GM12878 (cell line): Measurements from ENCODE around the gene C3orf49. TPM values are rescaled to one million over a fixed set of nuclear protein-coding genes. Genes with fewer than 3 reads are reported as not detected.

Experiments
- ATAC-seq: fragments of 200-7000 bp; cut with Tn5 transposase; 3 replicates; pipeline ENCODE4 v1.9.1; 2020; ENCODE audit warnings: mild to moderate bottlenecking, moderate library complexity
- BruUV-seq: library from RNA; stranded (reverse); fragments of 400-500 nt; replicated peaks from 2 replicates; lab custom pipeline; 2021; lab: Mats Ljungman, UMichigan
- CTCF ChIA-PET: fragments of 300-600 bp; sonication (Branson Sonifier 250); formaldehyde crosslinking; extraction: SDS; loops from one replicate; lab custom pipeline; 2021; ENCODE audit warnings: inconsistent platforms; lab: Yijun Ruan, JAX
- POLR2A ChIA-PET: fragments of 350-600 bp; formaldehyde crosslinking; extraction: SDS; loops from one replicate; lab custom pipeline; 2021; ENCODE audit warnings: inconsistent platforms; lab: Charles Lee
- RAD21 ChIA-PET: fragments of 300-600 bp; sonication (Branson Sonifier 250); formaldehyde crosslinking; loops from one replicate; lab custom pipeline; 2023; ENCODE audit warnings: antibody characterized with exemption; ENCODE audit not compliant: unreplicated experiment; lab: Charles Lee
- SMC1A ChIA-PET: fragments of 300-600 bp; sonication (Branson Sonifier 250); formaldehyde crosslinking; loops from one replicate; lab custom pipeline; 2023; ENCODE audit not compliant: unreplicated experiment, uncharacterized antibody; lab: Charles Lee
- DNase-seq: peaks from one replicate; pipeline ENCODE4 v3.0.0-alpha.2; 2011; ENCODE audit warnings: low read depth, low spot score
- FAIRE-seq: peaks from 3 replicates; lab custom pipeline; 2011; peaks lifted over from hg19 to GRCh38; lab: Jason Lieb, UNC
- H2AFZ ChIP-seq: 2 replicates; pipeline ENCODE4 v1.6.0; 2011; ENCODE audit warnings: low read depth, low read length, control low read depth; ENCODE audit not compliant: control insufficient read depth
- H3K27ac ChIP-seq: 2 replicates; pipeline ENCODE4 v1.5.1; 2011; ENCODE audit warnings: control low read depth; ENCODE audit not compliant: control insufficient read depth, insufficient read depth
- H3K27me3 ChIP-seq, 2 experiments: replicated peaks in 1 of 2; 2 replicates each; pipeline versions ENCODE4 v1.6.0 to v1.6.1; 2011; ENCODE audit warnings: low read length in 1 of 2; ENCODE audit not compliant: control insufficient read depth in 2 of 2, insufficient read depth in 2 of 2
- H3K36me3 ChIP-seq, 2 experiments: 2 replicates each; pipeline ENCODE4 v1.5.1; 2011; ENCODE audit warnings: low read length in 1 of 2; ENCODE audit not compliant: control insufficient read depth in 2 of 2, insufficient read depth in 2 of 2
- H3K4me1 ChIP-seq: 2 replicates; pipeline ENCODE4 v1.6.1; 2011; ENCODE audit warnings: mild to moderate bottlenecking, low read length, moderate library complexity, mixed read lengths; ENCODE audit not compliant: control insufficient read depth, insufficient read depth
- H3K4me2 ChIP-seq: 2 replicates; pipeline ENCODE4 v1.6.0; 2011; ENCODE audit warnings: control low read depth; ENCODE audit not compliant: control insufficient read depth, insufficient read depth
- H3K4me3 ChIP-seq: fragments of 200-600 bp; sonication (generic); 2 replicates; pipeline ENCODE4 v1.5.1; 2016
- H3K79me2 ChIP-seq: 2 replicates; pipeline ENCODE4 v1.6.0; 2011; ENCODE audit warnings: low read length; ENCODE audit not compliant: control insufficient read depth, insufficient read depth
- H3K9ac ChIP-seq: 2 replicates; pipeline ENCODE4 v1.8.0; 2011; ENCODE audit warnings: low read length, control low read depth, mixed read lengths; ENCODE audit not compliant: control insufficient read depth, insufficient read depth
- H3K9me3 ChIP-seq: replicated peaks from 3 replicates; pipeline ENCODE4 v1.5.1; 2011; ENCODE audit warnings: mild to moderate bottlenecking, low read length; ENCODE audit not compliant: control insufficient read depth, insufficient read depth
- H4K20me1 ChIP-seq: 2 replicates; pipeline ENCODE4 v1.6.0; 2011; ENCODE audit not compliant: control insufficient read depth, insufficient read depth
- CREM ChIP-seq: IDR thresholded peaks from 2 replicates; pipeline ENCODE4 v1.6.1; 2014; ENCODE audit warnings: antibody characterized with exemption, low read depth
- DPF2 ChIP-seq: fragments of 450-650 bp; IDR thresholded peaks from 2 replicates; pipeline ENCODE4 v1.6.1; 2017; ENCODE audit warnings: mild to moderate bottlenecking
- EED ChIP-seq: sonication (generic); IDR thresholded peaks from 2 replicates; pipeline ENCODE4 v1.6.1; 2016; ENCODE audit warnings: antibody characterized with exemption, low read depth
- EGR1 ChIP-seq, 2 experiments: IDR thresholded peaks; 1 replicate in 1 of 2; 2 replicates in 1 of 2; pipeline ENCODE4 v1.6.1; 2011 to 2012; ENCODE audit warnings: low read depth in 2 of 2, low read length in 2 of 2, borderline replicate concordance in 1 of 2, mild to moderate bottlenecking in 1 of 2, moderate library complexity in 1 of 2
- ETV6 ChIP-seq, 2 experiments: fragments of 450-650 bp in 1 of 2; IDR thresholded peaks in 1 of 2; conservative IDR thresholded peaks in 1 of 2; 2 replicates each; pipeline ENCODE4 v1.6.1; 2014; ENCODE audit warnings: antibody characterized with exemption in 1 of 2, borderline replicate concordance in 1 of 2, low read depth in 1 of 2, mild to moderate bottlenecking in 1 of 2, moderate library complexity in 1 of 2
- GATAD2B ChIP-seq: fragments of 450-650 bp; conservative IDR thresholded peaks from 2 replicates; pipeline ENCODE4 v1.6.1; 2017; ENCODE audit warnings: low read depth, mild to moderate bottlenecking, moderate library complexity
- IKZF1 ChIP-seq: fragments of 450-650 bp; conservative IDR thresholded peaks from 2 replicates; pipeline ENCODE4 v1.6.1; 2017; ENCODE audit warnings: antibody characterized with exemption, mild to moderate bottlenecking
- IKZF2 ChIP-seq, 2 experiments: fragments of 450-650 bp; IDR thresholded peaks; 2 replicates each; pipeline ENCODE4 v1.6.1; 2017; ENCODE audit warnings: mild to moderate bottlenecking in 2 of 2, moderate library complexity in 2 of 2
- MEF2B ChIP-seq: fragments of 450-650 bp; IDR thresholded peaks from 2 replicates; pipeline ENCODE4 v1.6.1; 2018; ENCODE audit warnings: mild to moderate bottlenecking, moderate library complexity; ENCODE audit not compliant: partially characterized antibody, poor library complexity, severe bottlenecking
- MLLT1 ChIP-seq: fragments of 450-650 bp; IDR thresholded peaks from 2 replicates; pipeline ENCODE4 v1.6.1; 2016; ENCODE audit warnings: mild to moderate bottlenecking
- NFYA ChIP-seq: IDR thresholded peaks from 2 replicates; pipeline ENCODE4 v1.6.1; 2011; ENCODE audit warnings: low read depth, mild to moderate bottlenecking, low read length, improper control_type of control experiment, borderline replicate concordance
- NR2F1 ChIP-seq: fragments of 450-650 bp; conservative IDR thresholded peaks from 2 replicates; pipeline ENCODE4 v1.6.1; 2017; ENCODE audit warnings: mild to moderate bottlenecking
- POLR2AphosphoS5 ChIP-seq: IDR thresholded peaks from 2 replicates; pipeline ENCODE4 v1.6.1; 2011; ENCODE audit warnings: mild to moderate bottlenecking, low read length, inconsistent platforms
- SRF ChIP-seq, 2 experiments: IDR thresholded peaks; 2 replicates each; pipeline ENCODE4 v1.6.1; 2011; ENCODE audit warnings: low read depth in 2 of 2, low read length in 2 of 2, mild to moderate bottlenecking in 1 of 2, moderate library complexity in 1 of 2
- TARDBP ChIP-seq: IDR thresholded peaks from 2 replicates; pipeline ENCODE4 v1.6.1; 2016; ENCODE audit warnings: borderline replicate concordance
- TCF3 ChIP-seq: IDR thresholded peaks from 2 replicates; pipeline ENCODE4 v1.6.1; 2012; ENCODE audit warnings: low read depth, mild to moderate bottlenecking, low read length, borderline replicate concordance; ENCODE audit not compliant: insufficient read depth
- YY1 ChIP-seq: IDR thresholded peaks from 2 replicates; pipeline ENCODE4 v1.6.1; 2011; ENCODE audit warnings: low read depth, mild to moderate bottlenecking, low read length
- ZBED1 ChIP-seq: IDR thresholded peaks from 2 replicates; pipeline ENCODE4 v1.6.1; 2016; ENCODE audit warnings: borderline replicate concordance
- WGBS: methylation state at CpG from one replicate; pipeline ENCODE4 v1.1.6; 2016; ENCODE audit warnings: low lambda C conversion rate; ENCODE audit not compliant: insufficient replicate concordance, insufficient coverage; ENCODE audit errors: missing lambda C conversion rate; 5-methylcytosine and 5-hydroxymethylcytosine counted together
- in situ Hi-C: fragments of 300-500 bp; cut with MboI; formaldehyde crosslinking; loops from 9 replicates; pipeline ENCODE4 v1.14.3; 2018; ENCODE audit warnings: mixed read lengths
- intact Hi-C: fragments of 100-400 bp; cut with micrococcal nuclease; formaldehyde crosslinking; loops from one replicate; pipeline ENCODE4 v1.14.2; 2022; ENCODE audit not compliant: unreplicated experiment
- polyA plus RNA-seq, 11 experiments: library from polyadenylated mRNA; depleted of rRNA in 4 of 11; unstranded in 6 of 11; stranded (reverse) in 5 of 11; fragments of >200 nt; fragmentation: Nextera tagmentation in 4 of 11; fragmentation: Illumina TruSeq in 1 of 11; extraction: Ambion mirVana in 4 of 11; extraction: Trizol in 1 of 11; gene quantifications; 1 replicate in 1 of 11; 2 replicates in 10 of 11; pipeline versions ENCODE4 v1.2.1 to v1.2.3, GENCODE V29; 2011 to 2016; ENCODE audit warnings: inconsistent platforms in 2 of 11, missing spikeins in 2 of 11, low read depth in 1 of 11
- total RNA-seq, 4 experiments: library from RNA; depleted of rRNA in 3 of 4; stranded (reverse); fragments of >200 nt in 3 of 4; fragmentation: Illumina TruSeq in 1 of 4; extraction: Trizol in 1 of 4; gene quantifications; 2 replicates each; pipeline versions ENCODE4 v1.2.1 to v1.2.3, GENCODE V29; 2013 to 2021

C3orf49 gene
- total and polyA plus RNA-seq, 10 of the 15 experiments (the other 5 are each of a cell fraction or from before 2014, with no cell fraction given): 0.21 TPM; not detected in 9

GRCh38 chr3:63863150-63864007, 44.3 kb downstream of the C3orf49 start, which contains the start of the genes ATXN7 and THOC7 (continued):
- TF ChIP-seq EED: 0 out of 2 replicates have a peak, but pooled peaks have one; percentile 21

GRCh38 chr3:63864008-63864964, 45.2 kb downstream of the C3orf49 start:
- Histone ChIP-seq H3K27me3 (no peaks in the 10 kb centered on the region), H3K4me3 (peak overlapping the region; percentile 70), H3K4me2 (peak overlapping the region; percentile 86), H2AFZ (peak overlapping the region; percentile 49), H4K20me1 (no peaks in the 10 kb centered on the region), H3K27ac (peak overlapping the region; percentile 91), H3K9ac (peak overlapping the region; percentile 91), H3K79me2 (peaks cover 72% of the 10 kb centered on the region), H3K36me3 (no peaks in the 10 kb centered on the region), H3K4me1 (peaks cover 7% of the 10 kb centered on the region; the same call in 1 of the 2 replicates), H3K9me3 (no peaks in the 10 kb centered on the region)
- POLR2A ChIA-PET: interaction anchor here (1.4 kb wide), 1 partner anchor 12 kb away, joined by 5 read pairs; no protein-coding TSS in a partner anchor
- BruUV-seq: no TSS peak
- ATAC-seq (peak; percentile 52), DNase-seq (no peak), FAIRE-seq (no peak)
- under 1% methylated on average over 47 of the region's 93 CpGs for WGBS
- CTCF ChIA-PET: interaction anchor here (0.6 kb wide), 1 partner anchor 43 kb away, joined by 4 read pairs; no protein-coding TSS in a partner anchor
- RAD21 ChIA-PET: interaction anchor here (1.4 kb wide), 1 partner anchor 48 kb away, joined by 5 read pairs; the partner anchor contains the start of gene SCAANT1
- intact Hi-C loops (loop anchor here (2.0 kb wide), 1 partner anchor 47 kb away; no protein-coding TSS in a partner anchor), in situ Hi-C loops (no loop called here)
- SMC1A ChIA-PET: interaction anchor here (0.9 to 1.0 kb wide), 2 partner anchors 12 to 34 kb away, joined by 3 read pairs; no protein-coding TSS in a partner anchor
- TF ChIP-seq EGR1 (IDR thresholded peaks at IDR 0.05; ENCODE audit: borderline replicate concordance in 1 of 2, low read depth in 2 of 2, low read length in 2 of 2): peak in 1 of 2 experiments; percentile 54; a peak in 1 of 3 replicates
- no peak for TF ChIP-seq MEF2B
- 0 out of 2 replicates have a peak, but pooled peaks have one; percentile 43 for TF ChIP-seq DPF2
- peak; percentile 72 for TF ChIP-seq IKZF1
- TF ChIP-seq GATAD2B: peak; percentile 73
- TF ChIP-seq TARDBP: no peak
- 0 out of 2 replicates have a peak, but pooled peaks have one; percentile 26 for TF ChIP-seq NR2F1
- peak; percentile 60 for TF ChIP-seq MLLT1
- no peak for TF ChIP-seq NFYA
- 0 out of 2 replicates have a peak, but pooled peaks have one; percentile 9 for TF ChIP-seq CREM
- TF ChIP-seq ETV6 (conservative IDR thresholded peaks at IDR 0.05 in 1 of 2, IDR thresholded peaks at IDR 0.05 in 1 of 2; ENCODE audit: borderline replicate concordance in 1 of 2, low read depth in 1 of 2): peak in 1 of 2 experiments; percentile 47; a peak in 1 of 4 replicates
- peak; percentile 45; the same call in 1 of the 2 replicates for TF ChIP-seq ZBED1
- TF ChIP-seq IKZF2 (IDR thresholded peaks at IDR 0.05): no peak
- TF ChIP-seq YY1: 0 out of 2 replicates have a peak, but pooled peaks have one; percentile 4
- no peak for TF ChIP-seq SRF (IDR thresholded peaks at IDR 0.05; ENCODE audit: low read depth in 2 of 2, low read length in 2 of 2)
- peak; percentile 33; the same call in 1 of the 2 replicates for TF ChIP-seq TCF3
- TF ChIP-seq POLR2AphosphoS5: peak; percentile 27; the same call in 1 of the 2 replicates
